Endothelial cell (in vitro differentiated cells): ENCODE data around the gene PLAGL2. TPM values are rescaled to one million over a fixed set of nuclear protein-coding genes. Genes with fewer than 3 reads are reported as not detected.

Source experiments
- DNase-seq: peaks from one replicate; pipeline ENCODE4 v3.0.0; 2021; ENCODE audit warnings: low spot score
- H3K27ac Mint-ChIP-seq: one replicate; pipeline ENCODE4 v1.8.0; 2021; ENCODE audit warnings: mixed read lengths, inconsistent platforms; ENCODE audit not compliant: unreplicated experiment
- H3K27me3 Mint-ChIP-seq: one replicate; pipeline ENCODE4 v1.8.0; 2021; ENCODE audit warnings: mild to moderate bottlenecking, moderate library complexity, mixed read lengths, inconsistent platforms; ENCODE audit not compliant: unreplicated experiment
- H3K36me3 Mint-ChIP-seq: one replicate; pipeline ENCODE4 v1.8.0; 2021; ENCODE audit warnings: mild to moderate bottlenecking, low read depth, mixed read lengths, inconsistent platforms; ENCODE audit not compliant: unreplicated experiment
- H3K4me1 Mint-ChIP-seq: one replicate; pipeline ENCODE4 v1.8.0; 2021; ENCODE audit warnings: mild to moderate bottlenecking, mixed read lengths, inconsistent platforms; ENCODE audit not compliant: unreplicated experiment
- H3K4me3 Mint-ChIP-seq: one replicate; pipeline ENCODE4 v1.8.0; 2021; ENCODE audit warnings: mild to moderate bottlenecking, mixed read lengths, inconsistent platforms; ENCODE audit not compliant: unreplicated experiment
- H3K9me3 Mint-ChIP-seq: one replicate; pipeline ENCODE4 v1.8.0; 2021; ENCODE audit warnings: mixed read lengths, inconsistent platforms; ENCODE audit not compliant: unreplicated experiment
- total RNA-seq: library from RNA; stranded (reverse); fragmentation: NEBNext Ultra II Directional; extraction: Animal tissue kit (Norgen Biotek cat#: 25700); gene quantifications from one replicate; pipeline ENCODE4 v1.2.1, GENCODE V29; 2021; ENCODE audit not compliant: unreplicated experiment
- TF ChIP-seq, protein P1 (sequence below): fragments of 200-600 bp; sonication (generic); IDR thresholded peaks from one replicate; pipeline ENCODE4 v1.5.0; 2021; ENCODE audit warnings: antibody characterized with exemption; ENCODE audit not compliant: unreplicated experiment

The PLAGL2 gene
- total RNA-seq, 1 donor from 2014 or later = 23.7 TPM

DNA sequence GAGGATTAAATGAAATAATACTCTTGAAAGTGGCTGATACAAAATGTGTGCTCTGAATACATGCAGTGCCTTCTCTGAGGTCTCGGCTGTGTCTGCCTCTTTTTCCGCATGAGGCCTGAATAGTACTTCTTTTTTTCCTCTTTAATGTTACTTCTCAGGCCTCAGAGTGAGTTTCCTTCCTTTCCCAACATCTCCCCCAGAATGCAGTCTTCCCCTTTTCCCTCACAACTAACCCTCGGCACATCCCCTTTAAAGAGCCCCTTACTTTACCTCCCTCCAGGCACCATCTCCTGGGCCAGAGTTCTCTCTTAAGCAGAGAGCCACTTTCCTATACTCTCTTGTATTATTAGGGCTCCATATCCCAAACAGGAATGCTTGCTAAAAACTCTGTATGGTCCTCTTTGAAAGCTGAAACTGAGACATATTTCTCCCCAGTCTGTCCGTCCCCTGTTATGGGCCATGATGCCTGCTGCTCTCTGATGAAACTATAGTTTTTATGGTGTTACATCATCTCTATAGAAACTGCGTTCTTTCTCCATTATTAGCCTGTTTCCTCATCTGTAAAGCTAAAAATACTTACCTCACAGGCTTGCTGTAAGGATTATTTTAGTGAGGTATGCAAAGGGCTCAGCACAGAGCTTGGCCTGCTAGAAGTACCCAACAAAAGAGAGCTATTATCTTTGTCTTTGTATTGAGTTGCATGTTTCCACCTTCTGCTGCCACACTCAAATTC is 2.3 kb downstream of the PLAGL2 start:
- H3K9me3 Mint-ChIP-seq = no peaks in the 10 kb centered on the region
- H3K36me3 Mint-ChIP-seq = peaks cover 13% of the 10 kb centered on the region
- no peak for DNase-seq
- TF ChIP-seq, protein P1, sequence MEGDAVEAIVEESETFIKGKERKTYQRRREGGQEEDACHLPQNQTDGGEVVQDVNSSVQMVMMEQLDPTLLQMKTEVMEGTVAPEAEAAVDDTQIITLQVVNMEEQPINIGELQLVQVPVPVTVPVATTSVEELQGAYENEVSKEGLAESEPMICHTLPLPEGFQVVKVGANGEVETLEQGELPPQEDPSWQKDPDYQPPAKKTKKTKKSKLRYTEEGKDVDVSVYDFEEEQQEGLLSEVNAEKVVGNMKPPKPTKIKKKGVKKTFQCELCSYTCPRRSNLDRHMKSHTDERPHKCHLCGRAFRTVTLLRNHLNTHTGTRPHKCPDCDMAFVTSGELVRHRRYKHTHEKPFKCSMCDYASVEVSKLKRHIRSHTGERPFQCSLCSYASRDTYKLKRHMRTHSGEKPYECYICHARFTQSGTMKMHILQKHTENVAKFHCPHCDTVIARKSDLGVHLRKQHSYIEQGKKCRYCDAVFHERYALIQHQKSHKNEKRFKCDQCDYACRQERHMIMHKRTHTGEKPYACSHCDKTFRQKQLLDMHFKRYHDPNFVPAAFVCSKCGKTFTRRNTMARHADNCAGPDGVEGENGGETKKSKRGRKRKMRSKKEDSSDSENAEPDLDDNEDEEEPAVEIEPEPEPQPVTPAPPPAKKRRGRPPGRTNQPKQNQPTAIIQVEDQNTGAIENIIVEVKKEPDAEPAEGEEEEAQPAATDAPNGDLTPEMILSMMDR = no peak
- H3K4me1 Mint-ChIP-seq = peaks cover 54% of the 10 kb centered on the region
- H3K4me3 Mint-ChIP-seq = peak overlapping the region; percentile 100
- peak overlapping the region; percentile 20 for H3K27ac Mint-ChIP-seq
- H3K27me3 Mint-ChIP-seq = peaks cover 14% of the 10 kb centered on the region

DNA sequence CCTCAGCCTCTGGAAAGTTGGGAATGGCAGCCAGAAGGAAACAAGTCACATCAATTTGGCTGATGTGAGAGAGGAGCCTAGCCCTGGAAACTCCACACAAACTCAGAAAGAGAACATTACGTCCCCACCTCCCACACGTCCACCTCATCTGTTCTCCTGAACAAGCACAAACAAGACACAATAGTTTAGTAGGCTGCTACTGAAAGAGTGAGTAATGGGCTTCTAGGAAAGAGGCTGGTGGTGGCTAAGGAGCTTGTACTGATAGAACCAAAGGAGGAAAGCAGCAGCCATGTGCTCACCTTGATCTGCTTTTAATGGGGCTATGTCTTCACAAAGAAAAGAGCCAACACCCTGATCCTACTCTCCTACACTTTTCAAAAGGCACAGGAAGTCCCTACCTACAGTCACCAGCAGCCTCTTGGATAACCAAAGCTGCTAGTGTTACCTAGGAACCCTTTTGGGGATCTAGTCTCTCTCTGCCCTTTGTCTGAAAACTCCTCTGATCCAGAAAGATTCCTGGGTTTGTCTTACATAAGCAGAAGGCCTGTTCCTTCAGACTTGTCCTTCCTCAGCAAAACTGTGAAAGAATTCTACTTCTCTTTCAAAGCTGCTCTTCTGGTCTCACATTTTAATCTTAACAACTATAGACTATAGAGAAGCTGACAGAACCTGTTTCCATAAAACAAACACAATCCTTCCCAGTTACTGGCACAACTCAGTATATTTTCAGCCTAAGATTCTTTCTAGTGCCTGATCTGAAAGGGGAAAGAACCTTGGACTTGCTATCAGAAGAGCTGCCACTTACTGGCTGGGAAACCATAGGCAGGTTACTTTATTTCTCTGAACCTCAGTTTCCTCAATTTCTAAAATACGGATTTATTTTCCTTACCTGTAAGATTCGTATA is 3.1 kb downstream of the PLAGL2 start:
- Mint-ChIP-seq H3K36me3 (peaks cover 13% of the 10 kb centered on the region), H3K27ac (peak overlapping the region; percentile 7), H3K4me3 (no peak overlapping the region), H3K27me3 (peaks cover 12% of the 10 kb centered on the region), H3K4me1 (peaks cover 54% of the 10 kb centered on the region), H3K9me3 (no peaks in the 10 kb centered on the region)
- no peak for DNase-seq
- TF ChIP-seq, protein P1 = no peak

DNA sequence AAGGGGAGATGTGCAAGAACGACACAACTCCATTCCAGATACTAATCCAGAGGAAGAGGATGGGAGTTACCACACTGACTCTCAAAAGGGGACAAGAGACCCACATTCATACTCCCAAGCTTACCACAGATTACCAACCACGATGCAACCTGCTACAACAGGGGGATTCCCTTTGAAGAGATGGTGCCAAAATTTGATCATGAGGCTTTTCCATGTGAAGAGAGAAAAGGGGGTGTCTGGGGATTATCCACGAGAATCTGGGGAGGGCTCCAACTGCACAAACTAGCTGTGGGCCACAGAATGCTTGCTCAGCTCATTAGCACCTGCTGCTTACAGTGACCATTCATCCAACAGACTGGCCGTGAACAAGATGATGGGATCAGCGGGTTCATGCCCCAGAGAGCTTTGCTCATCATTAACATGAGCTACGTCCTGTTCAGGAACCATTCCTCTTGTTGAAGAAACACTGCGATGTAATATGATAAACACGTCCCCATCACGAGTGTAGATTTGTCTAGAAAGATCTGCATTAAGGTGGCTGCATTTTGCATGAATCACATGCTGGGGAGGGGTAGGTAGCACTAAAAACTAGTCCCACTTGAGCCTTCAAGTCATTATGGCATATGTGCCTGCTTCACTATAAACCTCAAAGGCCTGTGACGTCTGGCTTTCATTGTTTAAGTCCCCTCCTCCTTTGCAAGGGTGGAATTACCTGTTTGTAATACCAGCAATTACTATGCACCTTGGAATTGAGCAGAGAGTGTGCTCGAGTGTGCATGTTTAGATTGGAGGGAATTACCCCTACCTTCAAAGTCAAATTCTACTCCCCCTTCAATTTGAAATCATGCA is 4.0 kb downstream of the PLAGL2 start:
- no peaks in the 10 kb centered on the region for H3K9me3 Mint-ChIP-seq
- H3K36me3 Mint-ChIP-seq = peaks cover 13% of the 10 kb centered on the region
- H3K4me1 Mint-ChIP-seq = peaks cover 51% of the 10 kb centered on the region
- peak overlapping the region; percentile 7 for H3K27ac Mint-ChIP-seq
- H3K27me3 Mint-ChIP-seq = peaks cover 8% of the 10 kb centered on the region
- H3K4me3 Mint-ChIP-seq = peak overlapping the region; percentile 7
- no peak for DNase-seq
- TF ChIP-seq, protein P1 = no peak

DNA sequence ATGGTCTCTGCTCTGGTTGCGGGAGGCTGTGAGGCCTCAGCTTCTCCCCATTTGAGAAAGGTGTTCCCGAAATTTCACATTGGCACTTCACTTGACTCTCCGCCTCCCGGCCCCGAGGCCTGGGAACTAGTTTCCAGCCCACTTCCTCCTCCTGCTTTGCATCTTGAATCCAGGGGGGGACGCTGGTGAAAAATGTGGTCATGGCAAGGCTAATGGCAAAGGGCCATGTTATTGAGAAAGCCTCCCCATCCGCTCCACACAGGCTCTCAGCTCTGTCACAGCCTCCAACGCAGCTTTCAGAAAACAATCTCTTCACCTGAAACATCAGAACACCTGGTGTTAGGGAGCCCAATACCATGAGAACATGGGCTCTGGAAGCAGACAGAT is 5.6 kb downstream of the PLAGL2 start:
- Mint-ChIP-seq H3K27me3 (peaks cover 10% of the 10 kb centered on the region), H3K27ac (no peak overlapping the region), H3K9me3 (no peaks in the 10 kb centered on the region), H3K4me1 (peaks cover 45% of the 10 kb centered on the region), H3K4me3 (no peak overlapping the region), H3K36me3 (peaks cover 20% of the 10 kb centered on the region)
- TF ChIP-seq, protein P1 = no peak
- no peak for DNase-seq
